ENCODE measurements around the gene GLYAT.

The GLYAT gene

GRCh38 chr11:58742140-58742539 is 10.4 kb upstream of the GLYAT start:
- WGBS, 2 experiments (ENCODE audit: insufficient coverage in 2 of 2) = 76% methylated on average over 2 of the region's 2 CpGs; no CpG with 5 or more reads in 1 of the 2 experiments
- Histone ChIP-seq H3K27ac (ENCODE audit: low read depth, low read length, severe bottlenecking) (no peak overlapping the region), H3K9me3 (ENCODE audit: control insufficient read depth, low read length) (peaks cover 30% of the 10 kb centered on the region), H3K4me3 (ENCODE audit: extremely low read depth, insufficient read depth, low read length, poor library complexity, severe bottlenecking) (no peak overlapping the region), H3K36me3 (ENCODE audit: control insufficient read depth, insufficient read depth, low read length) (no peaks in the 10 kb centered on the region), H3K4me1 (ENCODE audit: control insufficient read depth, insufficient read depth, low read length, poor library complexity, severe bottlenecking) (no peaks in the 10 kb centered on the region)

GRCh38 chr11:58741127-58741526 is 9.4 kb upstream of the GLYAT start:
- H3K4me3 ChIP-seq (ENCODE audit: extremely low read depth, insufficient read depth, low read length, poor library complexity, severe bottlenecking) = no peak overlapping the region
- 20% methylated on average over 1 of the region's 1 CpG; no CpG with 5 or more reads in 1 of the 2 experiments for WGBS, 2 experiments (ENCODE audit: insufficient coverage in 2 of 2)
- H3K36me3 ChIP-seq (ENCODE audit: control insufficient read depth, insufficient read depth, low read length) = no peaks in the 10 kb centered on the region
- H3K27ac ChIP-seq (ENCODE audit: low read depth, low read length, severe bottlenecking) = no peak overlapping the region
- no peaks in the 10 kb centered on the region for H3K4me1 ChIP-seq (ENCODE audit: control insufficient read depth, insufficient read depth, low read length, poor library complexity, severe bottlenecking)
- peaks cover 30% of the 10 kb centered on the region for H3K9me3 ChIP-seq (ENCODE audit: control insufficient read depth, low read length)

- Histone ChIP-seq H3K4me3 (ENCODE audit: extremely low read depth, insufficient read depth, low read length, poor library complexity, severe bottlenecking) (no peak overlapping the region), H3K36me3 (ENCODE audit: control insufficient read depth, insufficient read depth, low read length) (no peaks in the 10 kb centered on the region), H3K27ac (ENCODE audit: low read depth, low read length, severe bottlenecking) (no peak overlapping the region), H3K4me1 (ENCODE audit: control insufficient read depth, insufficient read depth, low read length, poor library complexity, severe bottlenecking) (no peaks in the 10 kb centered on the region), H3K9me3 (ENCODE audit: control insufficient read depth, low read length) (peaks cover 25% of the 10 kb centered on the region)
- 76 to 90% methylated on average over 2 to 4 of the region's 4 CpGs for WGBS, 2 experiments (ENCODE audit: insufficient coverage in 2 of 2)
Measured at GRCh38 chr11:58740447-58740846, 8.7 kb upstream of the GLYAT start.

- H3K4me3 ChIP-seq (ENCODE audit: extremely low read depth, insufficient read depth, low read length, poor library complexity, severe bottlenecking) = no peak overlapping the region
- no peaks in the 10 kb centered on the region for H3K4me1 ChIP-seq (ENCODE audit: control insufficient read depth, insufficient read depth, low read length, poor library complexity, severe bottlenecking)
- H3K36me3 ChIP-seq (ENCODE audit: control insufficient read depth, insufficient read depth, low read length) = no peaks in the 10 kb centered on the region
- H3K9me3 ChIP-seq (ENCODE audit: control insufficient read depth, low read length) = peaks cover 25% of the 10 kb centered on the region
- 77 to 100% methylated on average over 2 of the region's 3 CpGs for WGBS, 2 experiments (ENCODE audit: insufficient coverage in 2 of 2)
- no peak overlapping the region for H3K27ac ChIP-seq (ENCODE audit: low read depth, low read length, severe bottlenecking)
Measured at GRCh38 chr11:58739725-58740430, 8.1 kb upstream of the GLYAT start.

GRCh38 chr11:58734681-58735490 is 3.1 kb upstream of the GLYAT start:
- Histone ChIP-seq H3K4me1 (ENCODE audit: control insufficient read depth, insufficient read depth, low read length, poor library complexity, severe bottlenecking) (no peaks in the 10 kb centered on the region), H3K9me3 (ENCODE audit: control insufficient read depth, low read length) (peaks cover 18% of the 10 kb centered on the region), H3K27ac (ENCODE audit: low read depth, low read length, severe bottlenecking) (no peak overlapping the region), H3K4me3 (ENCODE audit: extremely low read depth, insufficient read depth, low read length, poor library complexity, severe bottlenecking) (no peak overlapping the region), H3K36me3 (ENCODE audit: control insufficient read depth, insufficient read depth, low read length) (no peaks in the 10 kb centered on the region)
- WGBS, 2 experiments (ENCODE audit: insufficient coverage in 2 of 2) = 50 to 56% methylated on average over 1 to 3 of the region's 4 CpGs

GRCh38 chr11:58730507-58731089 is 1.1 kb downstream of the GLYAT start:
- Histone ChIP-seq H3K9me3 (ENCODE audit: control insufficient read depth, low read length) (peaks cover 8% of the 10 kb centered on the region), H3K36me3 (ENCODE audit: control insufficient read depth, insufficient read depth, low read length) (no peaks in the 10 kb centered on the region), H3K4me1 (ENCODE audit: control insufficient read depth, insufficient read depth, low read length, poor library complexity, severe bottlenecking) (no peaks in the 10 kb centered on the region), H3K4me3 (ENCODE audit: extremely low read depth, insufficient read depth, low read length, poor library complexity, severe bottlenecking) (no peak overlapping the region), H3K27ac (ENCODE audit: low read depth, low read length, severe bottlenecking) (no peak overlapping the region)

GRCh38 chr11:58727415-58727797 is 4.3 kb downstream of the GLYAT start:
- Histone ChIP-seq H3K36me3 (ENCODE audit: control insufficient read depth, insufficient read depth, low read length) (no peaks in the 10 kb centered on the region), H3K4me3 (ENCODE audit: extremely low read depth, insufficient read depth, low read length, poor library complexity, severe bottlenecking) (no peak overlapping the region), H3K9me3 (ENCODE audit: control insufficient read depth, low read length) (peaks cover 11% of the 10 kb centered on the region), H3K27ac (ENCODE audit: low read depth, low read length, severe bottlenecking) (no peak overlapping the region), H3K4me1 (ENCODE audit: control insufficient read depth, insufficient read depth, low read length, poor library complexity, severe bottlenecking) (no peaks in the 10 kb centered on the region)
- WGBS, 2 experiments (ENCODE audit: insufficient coverage in 2 of 2) = 73 to 80% methylated on average over 2 of the region's 2 CpGs

- Histone ChIP-seq H3K9me3 (ENCODE audit: control insufficient read depth, low read length) (peaks cover 13% of the 10 kb centered on the region), H3K36me3 (ENCODE audit: control insufficient read depth, insufficient read depth, low read length) (no peaks in the 10 kb centered on the region), H3K4me3 (ENCODE audit: extremely low read depth, insufficient read depth, low read length, poor library complexity, severe bottlenecking) (no peak overlapping the region), H3K27ac (ENCODE audit: low read depth, low read length, severe bottlenecking) (no peak overlapping the region), H3K4me1 (ENCODE audit: control insufficient read depth, insufficient read depth, low read length, poor library complexity, severe bottlenecking) (no peaks in the 10 kb centered on the region)
- 60% methylated on average over 1 of the region's 2 CpGs; no CpG with 5 or more reads in 1 of the 2 experiments for WGBS, 2 experiments (ENCODE audit: insufficient coverage in 2 of 2)
Measured at GRCh38 chr11:58726737-58727414, 4.9 kb downstream of the GLYAT start.

GRCh38 chr11:58719406-58720117 is 12.2 kb downstream of the GLYAT start:
- no peak overlapping the region for H3K4me3 ChIP-seq (ENCODE audit: extremely low read depth, insufficient read depth, low read length, poor library complexity, severe bottlenecking)
- H3K36me3 ChIP-seq (ENCODE audit: control insufficient read depth, insufficient read depth, low read length) = no peaks in the 10 kb centered on the region
- no peak overlapping the region for H3K27ac ChIP-seq (ENCODE audit: low read depth, low read length, severe bottlenecking)
- no peaks in the 10 kb centered on the region for H3K4me1 ChIP-seq (ENCODE audit: control insufficient read depth, insufficient read depth, low read length, poor library complexity, severe bottlenecking)
- peaks cover 15% of the 10 kb centered on the region for H3K9me3 ChIP-seq (ENCODE audit: control insufficient read depth, low read length)
- no CpG with 5 or more reads among the region's 2 CpGs for WGBS, 2 experiments (ENCODE audit: insufficient coverage in 2 of 2)

- no CpG with 5 or more reads among the region's 1 CpG for WGBS, 2 experiments (ENCODE audit: insufficient coverage in 2 of 2)
- Histone ChIP-seq H3K4me1 (ENCODE audit: control insufficient read depth, insufficient read depth, low read length, poor library complexity, severe bottlenecking) (no peaks in the 10 kb centered on the region), H3K27ac (ENCODE audit: low read depth, low read length, severe bottlenecking) (no peak overlapping the region), H3K36me3 (ENCODE audit: control insufficient read depth, insufficient read depth, low read length) (no peaks in the 10 kb centered on the region), H3K4me3 (ENCODE audit: extremely low read depth, insufficient read depth, low read length, poor library complexity, severe bottlenecking) (no peak overlapping the region), H3K9me3 (ENCODE audit: control insufficient read depth, low read length) (no peaks in the 10 kb centered on the region)
Measured at GRCh38 chr11:58712531-58712930, 19.2 kb downstream of the GLYAT start.
